M059J (cell line): ENCODE measurements around the gene AKAP12. TPM values are rescaled to one million over a fixed set of nuclear protein-coding genes. Genes with fewer than 3 reads are reported as not detected.
A peak's percentile ranks its signal among the peaks of the same experiment; 100 is the strongest.
"Not testable (repeated sequence)": the region's sequence is repeated elsewhere in the genome, so short reads cannot be mapped to it uniquely, and the experiment has no call there.

ENCODE experiments used
- DNase-seq: peaks from one replicate; pipeline ENCODE4 v3.0.0-alpha.2; 2012; ENCODE audit warnings: low read depth
- total RNA-seq: library from RNA; depleted of rRNA; stranded (reverse); fragments of >200 nt; shearing (Covaris generic); gene quantifications from 2 replicates; pipeline ENCODE4 v1.2.3, GENCODE V29; 2014

Gene AKAP12
- total RNA-seq, 1 experiment from 2014 or later: 43.1 TPM

GRCh38 chr6:151310852-151311767 lies 71.3 kb downstream of the AKAP12 start:
- DNase-seq: no peak

- DNase-seq: no peak
Measured at GRCh38 chr6:151313066-151313491, 73.3 kb downstream of the AKAP12 start.

- not testable (repeated sequence) for DNase-seq
Measured at GRCh38 chr6:151315661-151316060, 75.9 kb downstream of the AKAP12 start.

GRCh38 chr6:151317103-151317994 lies 77.6 kb downstream of the AKAP12 start:
- peak; percentile 65 for DNase-seq

GRCh38 chr6:151317995-151318365 lies 78.2 kb downstream of the AKAP12 start:
- no peak for DNase-seq

- DNase-seq: no peak
Measured at GRCh38 chr6:151320140-151320539, 80.4 kb downstream of the AKAP12 start.

- no peak for DNase-seq
Measured at GRCh38 chr6:151321438-151321837, 81.7 kb downstream of the AKAP12 start.

GRCh38 chr6:151322570-151322969 lies 82.8 kb downstream of the AKAP12 start:
- no peak for DNase-seq

GRCh38 chr6:151323791-151324487 lies 84.2 kb downstream of the AKAP12 start:
- DNase-seq: peak; percentile 91

GRCh38 chr6:151324488-151324825 lies 84.7 kb downstream of the AKAP12 start:
- peak; percentile 4 for DNase-seq

- DNase-seq: peak; percentile 90
Measured at GRCh38 chr6:151325075-151326050, 85.6 kb downstream of the AKAP12 start.

- DNase-seq: no peak
Measured at GRCh38 chr6:151326116-151326825, 86.5 kb downstream of the AKAP12 start.

- no peak for DNase-seq
Measured at GRCh38 chr6:151327101-151327500, 87.3 kb downstream of the AKAP12 start.

GRCh38 chr6:151330130-151330696 lies 90.4 kb downstream of the AKAP12 start:
- no peak for DNase-seq

- DNase-seq: no peak
Measured at GRCh38 chr6:151335930-151336329, 96.2 kb downstream of the AKAP12 start.

- DNase-seq: no peak
Measured at GRCh38 chr6:151338651-151339200, 99.0 kb downstream of the AKAP12 start.

GRCh38 chr6:151339369-151339768 lies 99.6 kb downstream of the AKAP12 start:
- no peak for DNase-seq

GRCh38 chr6:151340219-151340978 lies 100.6 kb downstream of the AKAP12 start:
- no peak for DNase-seq
